Heart right ventricle (tissue), 16 donors: ENCODE data around the gene SBF2. TPM values are rescaled to one million over a fixed set of nuclear protein-coding genes. Genes with fewer than 3 reads are reported as not detected.
A peak's percentile ranks its signal among the peaks of the same experiment; 100 is the strongest.

Experiments
- ATAC-seq, 8 donors: fragments of 200-7000 bp; cut with Tn5 transposase; one replicate each; pipeline ENCODE4 v1.9.1; 2020; ENCODE audit warnings: mild to moderate bottlenecking in 8 of 8, moderate library complexity in 8 of 8, moderate number of reproducible peaks in 1 of 8
- DNase-seq, 2 donors: peaks; one replicate each; pipeline ENCODE4 v3.0.0-alpha.2; 2020
- H3K27ac ChIP-seq, 10 donors: fragments of 200-600 bp; sonication (generic) in 2 of 10; one replicate each; pipeline versions ENCODE4 v1.5.0 to v1.8.0; 2020 to 2022; ENCODE audit warnings: mild to moderate bottlenecking in 3 of 10
- H3K27me3 ChIP-seq, 7 donors: fragments of 200-600 bp; one replicate each; pipeline ENCODE4 v1.8.0; 2021 to 2022; ENCODE audit warnings: mild to moderate bottlenecking in 2 of 7
- H3K36me3 ChIP-seq, 9 donors: fragments of 200-600 bp; sonication (generic) in 1 of 9; one replicate each; pipeline versions ENCODE4 v1.5.0 to v1.8.0; 2020 to 2022; ENCODE audit warnings: mild to moderate bottlenecking in 2 of 9
- H3K4me1 ChIP-seq, 9 donors: fragments of 200-600 bp; sonication (generic) in 1 of 9; one replicate each; pipeline versions ENCODE4 v1.5.0 to v1.8.0; 2020 to 2022; ENCODE audit warnings: mild to moderate bottlenecking in 4 of 9
- H3K4me3 ChIP-seq, 10 donors: fragments of 200-600 bp; sonication (generic) in 2 of 10; one replicate each; pipeline versions ENCODE4 v1.5.0 to v1.8.0; 2020 to 2022; ENCODE audit warnings: mild to moderate bottlenecking in 7 of 10, moderate library complexity in 2 of 10
- H3K9me3 ChIP-seq, 11 donors: fragments of 200-600 bp in 10 of 11; sonication (generic) in 2 of 11; one replicate each; pipeline versions ENCODE4 v1.5.0 to v1.8.0; 2013 to 2022; ENCODE audit warnings: mild to moderate bottlenecking in 2 of 11, control low read depth in 1 of 11, moderate library complexity in 1 of 11
- CTCF ChIP-seq, 9 donors: fragments of 200-600 bp; sonication (generic) in 2 of 9; IDR thresholded peaks; one replicate each; pipeline versions ENCODE4 v1.5.0 to v1.8.0; 2021 to 2022; ENCODE audit warnings: antibody characterized with exemption in 9 of 9, mild to moderate bottlenecking in 5 of 9, moderate library complexity in 1 of 9
- WGBS, 2 donors: extraction: QIAGEN DNeasy Blood & Tissue Kit; methylation state at CpG; one replicate each; pipeline ENCODE4 v1.1.7; 2013; ENCODE audit warnings: inconsistent platforms in 1 of 2; 5-methylcytosine and 5-hydroxymethylcytosine counted together
- intact Hi-C, 10 donors: fragments of 100-400 bp; cut with DNase I; formaldehyde crosslinking; loops; one replicate each; pipeline versions ENCODE4 v1.11.1 to v1.14.2; 2022
- polyA plus RNA-seq, 2 donors: library from polyadenylated mRNA; stranded (reverse); fragments of 200-250 nt; gene quantifications; one replicate each; pipeline ENCODE4 v1.2.3, GENCODE V29; 2013
- total RNA-seq, 10 donors: library from RNA; stranded (reverse); fragmentation: NEBNext Ultra II Directional in 3 of 10; extraction: Animal tissue kit (Norgen Biotek cat#: 25700) in 3 of 10; gene quantifications; one replicate each; pipeline versions ENCODE4 v1.2.1 to v1.2.4, GENCODE V29; 2021 to 2023
- donor health status: Arrhythmogenic right ventricular cardiomyopathy.
- donor health status: ischemic (EF 13 %, LVEDD 7.1; RV severe dilation, severe dysfunction).
- donor health status: healthy with polysubstance abuse.
- donor health status: DM: no; HTN: yes; CAD: no.
- donor health status: DM: no; HTN: no; CAD: no.
- donor health status: ischemic (EF 25% LVEDD 6.9; RV normal size, moderate dysfunction).
- donor health status: ischemic (EF 25% LVEDD 5.7; RV mildly dilated, moderate dysfunction).
- donor health status: healthy.
- donor health status: DM: yes; HTN: yes; CAD: no.
- donor health status: Ischemic cardiomyopathy.
- donor health status: ischemic (EF 35%, LVEDD 5.7; RV mildly dilated, moderate dysfunction).
- donor health status: nonischemic (EF 11% LVEDD 7.7; RV severe dilation, severe dysfunction).
- donor health status: DM: yes; HTN: yes; CAD: no.
- donor health status: PGD.
- donor health status: ischemic (EF 29% LVEDD 5.4; RV normal size, mild dysfunction).
- donor health status: nonischemic (EF 23%, LVEDD 6.1; RV moderate dilation, normal function).

The SBF2 gene
- total and polyA plus RNA-seq, 12 donors, result 8.9 to 27.1 (median 21.2) TPM

- no peak for DNase-seq
- Histone ChIP-seq H3K27me3 (no peaks in the 10 kb centered on the region), H3K4me1 (peaks cover 0 to 15% (median 13%) of the 10 kb centered on the region in 9 donors), H3K36me3 (peaks cover 0 to 55% (median 28%) of the 10 kb centered on the region in 9 donors), H3K4me3 (no peak overlapping the region), H3K9me3 (no peaks in the 10 kb centered on the region), H3K27ac (no peak overlapping the region)
- TF ChIP-seq CTCF (IDR thresholded peaks at IDR 0.05), result no peak
- intact Hi-C loops, result no loop called here
- WGBS, 2 donors, result 96% methylated on average over 5 of the region's 5 CpGs
- ATAC-seq, result no peak
Observed at GRCh38 chr11:9777525-9777924, 516.5 kb downstream of the SBF2 start.

GRCh38 chr11:9777066-9777465 is 517.0 kb downstream of the SBF2 start:
- 74 to 76% methylated on average over 2 of the region's 2 CpGs for WGBS, 2 donors
- no peak for TF ChIP-seq CTCF (IDR thresholded peaks at IDR 0.05)
- H3K9me3 ChIP-seq, result no peaks in the 10 kb centered on the region
- peaks cover 0 to 50% (median 28%) of the 10 kb centered on the region in 9 donors for H3K36me3 ChIP-seq
- ATAC-seq (no peak), DNase-seq (no peak)
- H3K27ac ChIP-seq, result no peak overlapping the region
- intact Hi-C loops, result no loop called here
- H3K4me1 ChIP-seq, result peaks cover 0 to 15% (median 13%) of the 10 kb centered on the region in 9 donors
- H3K27me3 ChIP-seq, result no peaks in the 10 kb centered on the region
- H3K4me3 ChIP-seq, result no peak overlapping the region

GRCh38 chr11:9776203-9776602 is 517.8 kb downstream of the SBF2 start:
- no peak for ATAC-seq
- no peaks in the 10 kb centered on the region for H3K9me3 ChIP-seq
- intact Hi-C loops, result no loop called here
- H3K36me3 ChIP-seq, result peaks cover 0 to 42% (median 22%) of the 10 kb centered on the region in 9 donors
- no peak overlapping the region for H3K4me3 ChIP-seq
- no peak for DNase-seq
- 98 to 100% methylated on average over 1 of the region's 1 CpG for WGBS, 2 donors
- no peak for TF ChIP-seq CTCF (IDR thresholded peaks at IDR 0.05)
- H3K27me3 ChIP-seq, result no peaks in the 10 kb centered on the region
- H3K27ac ChIP-seq, result no peak overlapping the region
- H3K4me1 ChIP-seq, result peaks cover 0 to 21% (median 14%) of the 10 kb centered on the region in 9 donors

- H3K36me3 ChIP-seq, result peaks cover 0 to 34% (median 14%) of the 10 kb centered on the region in 9 donors
- peaks cover 0 to 29% (median 19%) of the 10 kb centered on the region in 9 donors for H3K4me1 ChIP-seq
- H3K27me3 ChIP-seq, result no peaks in the 10 kb centered on the region
- no peak overlapping the region for H3K4me3 ChIP-seq
- intact Hi-C loops, result no loop called here
- no peaks in the 10 kb centered on the region for H3K9me3 ChIP-seq
- no peak for TF ChIP-seq CTCF (IDR thresholded peaks at IDR 0.05)
- DNase-seq, result no peak
- WGBS, 2 donors, result 21 to 51% methylated on average over 2 of the region's 2 CpGs
- H3K27ac ChIP-seq, result peak overlapping the region in 7 of 10 donors; percentile 2 to 46 (median 22)
- peak in 2 of 8 donors; percentile 25 to 27 for ATAC-seq
Observed at GRCh38 chr11:9775398-9775779, 518.6 kb downstream of the SBF2 start.
